K562 (cell line): ENCODE results near the gene VEGFB. TPM values are rescaled to one million over a fixed set of nuclear protein-coding genes. Genes with fewer than 3 reads are reported as not detected.
A peak's percentile ranks its signal among the peaks of the same experiment; 100 is the strongest.

Experiments
- CBX2 ChIP-seq: fragments of 200-600 bp; sonication (generic); IDR thresholded peaks from one replicate; pipeline ENCODE4 v1.6.1; 2012; ENCODE audit warnings: mild to moderate bottlenecking, low read length, inconsistent platforms; ENCODE audit not compliant: insufficient read depth, poor library complexity, severe bottlenecking
- CHCHD3 ChIP-seq: fragments of 250-450 bp; sonication (Bioruptor Pico); IDR thresholded peaks from 2 replicates; pipeline ENCODE4 v2.1.2; 2022; ENCODE audit warnings: mild to moderate bottlenecking
- E2F3 ChIP-seq: fragments of 250-450 bp; sonication (Bioruptor Pico); IDR thresholded peaks from 2 replicates; pipeline ENCODE4 v1.4.0; 2020; ENCODE audit warnings: mild to moderate bottlenecking
- ERF ChIP-seq: fragments of 450-650 bp; formaldehyde crosslinking; IDR thresholded peaks from 2 replicates; pipeline ENCODE4 v1.4.0; 2020; ENCODE audit warnings: mild to moderate bottlenecking, mixed read lengths
- ETV1 ChIP-seq: fragments of 450-650 bp; conservative IDR thresholded peaks from 2 replicates; pipeline ENCODE4 v1.6.1; 2016; ENCODE audit warnings: missing genetic modification characterization, control low read depth, low read depth, missing compliant biosample characterization
- KDM4B ChIP-seq, 2 experiments: fragments of 450-650 bp in 1 of 2; sonication (generic) in 1 of 2; IDR thresholded peaks; 2 replicates each; pipeline ENCODE4 v1.6.1; 2016 to 2017; ENCODE audit warnings: borderline replicate concordance in 2 of 2, antibody characterized with exemption in 1 of 2, low read depth in 1 of 2, mild to moderate bottlenecking in 1 of 2
- MTA2 ChIP-seq: fragments of 450-650 bp; IDR thresholded peaks from 2 replicates; pipeline ENCODE4 v1.6.1; 2016; ENCODE audit warnings: low read depth
- NFYB ChIP-seq: IDR thresholded peaks from 2 replicates; pipeline ENCODE4 v1.6.1; 2011; ENCODE audit warnings: mild to moderate bottlenecking, moderate library complexity; ENCODE audit not compliant: insufficient read length; ENCODE audit errors: extremely low read depth
- NR2F6 ChIP-seq: fragments of 450-650 bp; formaldehyde crosslinking; IDR thresholded peaks from 2 replicates; pipeline ENCODE4 v1.4.0; 2020; ENCODE audit warnings: mild to moderate bottlenecking
- POLR2G ChIP-seq: fragments of 200-400 bp; formaldehyde crosslinking; IDR thresholded peaks from 2 replicates; pipeline ENCODE4 v1.6.1; 2017; ENCODE audit warnings: low read depth, mild to moderate bottlenecking, antibody characterized with exemption, low read length, moderate library complexity
- PTRF ChIP-seq: fragments of 450-650 bp; IDR thresholded peaks from 2 replicates; pipeline ENCODE4 v1.6.1; 2016; ENCODE audit warnings: mild to moderate bottlenecking, missing genetic modification characterization, missing compliant biosample characterization
- RBM39 ChIP-seq: fragments of 200-400 bp; formaldehyde crosslinking; optimal IDR thresholded peaks from 2 replicates; pipeline ENCODE3; 2018; ENCODE audit warnings: low read depth, low read length
- SMAD2 ChIP-seq: fragments of 150-350 bp; IDR thresholded peaks from 2 replicates; pipeline ENCODE4 v1.6.1; 2014; ENCODE audit warnings: low read depth, mild to moderate bottlenecking, low read length
- SRF ChIP-seq, 2 experiments: fragments of 250-450, 450-650 bp in 1 of 2; sonication (Bioruptor Pico) in 1 of 2; sonication (generic) in 1 of 2; formaldehyde crosslinking; IDR thresholded peaks; 2 replicates each; pipeline versions ENCODE4 v1.5.0 to v1.5.1; 2020 to 2022; ENCODE audit warnings: mild to moderate bottlenecking in 1 of 2, missing genetic modification reagents in 1 of 2
- TCF7 ChIP-seq: sonication (generic); IDR thresholded peaks from 2 replicates; pipeline ENCODE4 v1.6.1; 2016; ENCODE audit warnings: antibody characterized with exemption, borderline replicate concordance
- YY1 ChIP-seq, 3 experiments: IDR thresholded peaks; 2 replicates each; pipeline ENCODE4 v1.6.1; 2011; ENCODE audit warnings: low read length in 2 of 3, mild to moderate bottlenecking in 2 of 3, moderate library complexity in 2 of 3, borderline replicate concordance in 1 of 3, control low read depth in 1 of 3, low read depth in 1 of 3; ENCODE audit not compliant: insufficient read depth in 3 of 3, insufficient replicate concordance in 2 of 3, control insufficient read depth in 1 of 3, insufficient read length in 1 of 3; ENCODE audit errors: extremely low read depth in 1 of 3
- ZKSCAN1 ChIP-seq: fragments of 150-350 bp; IDR thresholded peaks from 2 replicates; pipeline ENCODE4 v1.6.1; 2016; ENCODE audit warnings: low read depth, low read length
- ZNF224 ChIP-seq: sonication (generic); formaldehyde crosslinking; IDR thresholded peaks from 2 replicates; pipeline ENCODE4 v1.8.0; 2022; ENCODE audit warnings: mild to moderate bottlenecking, missing genetic modification reagents
- polyA plus RNA-seq, 8 experiments: library from polyadenylated mRNA; depleted of rRNA in 4 of 8; stranded (reverse) in 5 of 8; unstranded in 3 of 8; fragments of >200 nt; fragmentation: Nextera tagmentation in 2 of 8; fragmentation: Illumina TruSeq in 1 of 8; extraction: Ambion mirVana in 2 of 8; extraction: Trizol in 1 of 8; gene quantifications; 2 replicates each; pipeline versions ENCODE4 v1.2.1 to v1.2.3, GENCODE V29; 2011 to 2014; ENCODE audit warnings: inconsistent platforms in 1 of 8, missing spikeins in 1 of 8
- total RNA-seq, 7 experiments: library from RNA; depleted of rRNA in 6 of 7; stranded (reverse); fragments of >200 nt in 6 of 7; fragmentation: Illumina TruSeq in 2 of 7; extraction: Trizol in 2 of 7; gene quantifications; 2 replicates each; pipeline versions ENCODE4 v1.2.1 to v1.2.3, GENCODE V29; 2011 to 2021; ENCODE audit warnings: low replicate concordance in 1 of 7
- TF ChIP-seq, protein P1 (sequence below): fragments of 450-650 bp; IDR thresholded peaks from 2 replicates; pipeline ENCODE4 v1.6.1; 2017; ENCODE audit warnings: antibody characterized with exemption, mild to moderate bottlenecking
- TF ChIP-seq, protein P2 (sequence below): fragments of 250-450 bp; sonication (Bioruptor Pico); IDR thresholded peaks from 2 replicates; pipeline ENCODE4 v1.4.0; 2020

The VEGFB gene
- total and polyA plus RNA-seq, 9 of the 15 experiments (the other 6 are each of a cell fraction or from before 2014, with no cell fraction given) = 11.0 to 83.4 (median 25.7) TPM

DNA sequence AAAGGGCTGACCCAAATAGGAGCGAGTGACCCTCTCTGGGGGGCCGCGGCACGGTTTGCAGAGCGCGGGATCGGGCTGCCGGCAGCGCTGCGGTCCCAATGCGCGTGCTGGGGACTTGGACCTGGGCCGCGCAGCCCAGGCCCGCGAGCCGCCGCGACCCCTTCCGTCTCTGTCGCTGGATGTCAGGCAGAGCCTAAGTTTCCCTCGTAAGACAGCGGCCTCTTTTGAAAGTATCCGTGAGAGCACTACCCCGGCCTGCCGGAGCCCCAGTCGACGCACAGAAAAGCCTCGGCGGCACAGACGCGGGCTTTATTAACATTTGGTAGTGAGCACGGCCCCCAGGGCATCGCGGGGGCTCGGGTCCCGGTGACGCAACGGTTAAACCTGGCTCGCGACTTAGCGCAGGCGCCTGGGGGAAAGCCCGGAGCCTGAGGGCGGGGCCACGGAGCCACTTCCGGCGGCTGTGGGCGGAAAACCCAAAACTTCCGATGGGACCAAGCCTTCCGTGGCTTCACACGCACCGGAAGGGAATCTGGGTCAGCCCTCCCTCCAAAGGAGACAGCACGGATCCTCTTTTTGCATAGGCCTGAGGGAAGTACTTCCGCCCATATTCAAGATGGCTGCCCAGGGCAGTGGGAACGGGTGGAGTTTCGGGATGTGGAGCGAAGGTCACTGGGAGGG, 35.3 kb downstream of the VEGFB start (continued):
- TF ChIP-seq, protein P1, sequence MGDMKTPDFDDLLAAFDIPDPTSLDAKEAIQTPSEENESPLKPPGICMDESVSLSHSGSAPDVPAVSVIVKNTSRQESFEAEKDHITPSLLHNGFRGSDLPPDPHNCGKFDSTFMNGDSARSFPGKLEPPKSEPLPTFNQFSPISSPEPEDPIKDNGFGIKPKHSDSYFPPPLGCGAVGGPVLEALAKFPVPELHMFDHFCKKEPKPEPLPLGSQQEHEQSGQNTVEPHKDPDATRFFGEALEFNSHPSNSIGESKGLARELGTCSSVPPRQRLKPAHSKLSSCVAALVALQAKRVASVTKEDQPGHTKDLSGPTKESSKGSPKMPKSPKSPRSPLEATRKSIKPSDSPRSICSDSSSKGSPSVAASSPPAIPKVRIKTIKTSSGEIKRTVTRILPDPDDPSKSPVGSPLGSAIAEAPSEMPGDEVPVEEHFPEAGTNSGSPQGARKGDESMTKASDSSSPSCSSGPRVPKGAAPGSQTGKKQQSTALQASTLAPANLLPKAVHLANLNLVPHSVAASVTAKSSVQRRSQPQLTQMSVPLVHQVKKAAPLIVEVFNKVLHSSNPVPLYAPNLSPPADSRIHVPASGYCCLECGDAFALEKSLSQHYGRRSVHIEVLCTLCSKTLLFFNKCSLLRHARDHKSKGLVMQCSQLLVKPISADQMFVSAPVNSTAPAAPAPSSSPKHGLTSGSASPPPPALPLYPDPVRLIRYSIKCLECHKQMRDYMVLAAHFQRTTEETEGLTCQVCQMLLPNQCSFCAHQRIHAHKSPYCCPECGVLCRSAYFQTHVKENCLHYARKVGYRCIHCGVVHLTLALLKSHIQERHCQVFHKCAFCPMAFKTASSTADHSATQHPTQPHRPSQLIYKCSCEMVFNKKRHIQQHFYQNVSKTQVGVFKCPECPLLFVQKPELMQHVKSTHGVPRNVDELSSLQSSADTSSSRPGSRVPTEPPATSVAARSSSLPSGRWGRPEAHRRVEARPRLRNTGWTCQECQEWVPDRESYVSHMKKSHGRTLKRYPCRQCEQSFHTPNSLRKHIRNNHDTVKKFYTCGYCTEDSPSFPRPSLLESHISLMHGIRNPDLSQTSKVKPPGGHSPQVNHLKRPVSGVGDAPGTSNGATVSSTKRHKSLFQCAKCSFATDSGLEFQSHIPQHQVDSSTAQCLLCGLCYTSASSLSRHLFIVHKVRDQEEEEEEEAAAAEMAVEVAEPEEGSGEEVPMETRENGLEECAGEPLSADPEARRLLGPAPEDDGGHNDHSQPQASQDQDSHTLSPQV = peak; percentile 63; the same call in 1 of the 2 replicates
- TF ChIP-seq CBX2 = no peak
- TF ChIP-seq SRF (CRISPR knock-in tag; IDR thresholded peaks at IDR 0.05) = peak in 1 of 2 experiments; percentile 62; a peak in 1 of 4 replicates
- no peak; the same call in 1 of the 2 replicates for TF ChIP-seq ZNF224
- TF ChIP-seq ZKSCAN1 = no peak
- TF ChIP-seq NR2F6 (CRISPR knock-in tag) = peak; percentile 69; the same call in 1 of the 2 replicates
- peak; percentile 96 for TF ChIP-seq ETV1 (tag)
- TF ChIP-seq POLR2G = peak; percentile 91
- peak in 1 of 2 experiments; percentile 97; a peak in 2 of 4 replicates for TF ChIP-seq KDM4B (IDR thresholded peaks at IDR 0.05; ENCODE audit: borderline replicate concordance in 2 of 2, low read depth in 1 of 2)
- peak; percentile 73; the same call in 1 of the 2 replicates for TF ChIP-seq E2F3 (CRISPR knock-in tag)
- peak; percentile 99 to 100 (median 99) for TF ChIP-seq YY1 (IDR thresholded peaks at IDR 0.05; ENCODE audit: borderline replicate concordance in 1 of 3, control insufficient read depth in 1 of 3, extremely low read depth in 1 of 3, insufficient read depth in 3 of 3, insufficient read length in 1 of 3, insufficient replicate concordance in 2 of 3, low read depth in 1 of 3, low read length in 2 of 3)
- peak; percentile 47; the same call in 1 of the 2 replicates for TF ChIP-seq TCF7
- TF ChIP-seq RBM39 = no peak
- TF ChIP-seq MTA2 = peak; percentile 91
- TF ChIP-seq, protein P2, sequence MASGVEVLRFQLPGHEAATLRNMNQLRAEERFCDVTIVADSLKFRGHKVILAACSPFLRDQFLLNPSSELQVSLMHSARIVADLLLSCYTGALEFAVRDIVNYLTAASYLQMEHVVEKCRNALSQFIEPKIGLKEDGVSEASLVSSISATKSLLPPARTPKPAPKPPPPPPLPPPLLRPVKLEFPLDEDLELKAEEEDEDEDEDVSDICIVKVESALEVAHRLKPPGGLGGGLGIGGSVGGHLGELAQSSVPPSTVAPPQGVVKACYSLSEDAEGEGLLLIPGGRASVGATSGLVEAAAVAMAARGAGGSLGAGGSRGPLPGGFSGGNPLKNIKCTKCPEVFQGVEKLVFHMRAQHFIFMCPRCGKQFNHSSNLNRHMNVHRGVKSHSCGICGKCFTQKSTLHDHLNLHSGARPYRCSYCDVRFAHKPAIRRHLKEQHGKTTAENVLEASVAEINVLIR = peak; percentile 47; the same call in 1 of the 2 replicates
- TF ChIP-seq NFYB = no peak
- peak; percentile 74 for TF ChIP-seq ERF (CRISPR knock-in tag)
- TF ChIP-seq CHCHD3 (CRISPR knock-in tag) = peak; percentile 44; the same call in 1 of the 2 replicates
- TF ChIP-seq SMAD2 = no peak
- no peak for TF ChIP-seq PTRF (tag)
